IMR-90 (cell line): ENCODE measurements around the gene TP63. TPM values are rescaled to one million over a fixed set of nuclear protein-coding genes. Genes with fewer than 3 reads are reported as not detected.

Experiments used
- ATAC-seq: fragments of 200-7000 bp; cut with Tn5 transposase; 2 replicates; pipeline ENCODE4 v1.9.1; 2020; ENCODE audit warnings: low read depth, mild to moderate bottlenecking, moderate library complexity
- BruUV-seq: library from RNA; stranded (reverse); fragments of 400-500 nt; replicated peaks from 2 replicates; lab custom pipeline; 2021; lab: Mats Ljungman, UMichigan
- CTCF ChIA-PET: fragments of 300-600 bp; formaldehyde crosslinking; extraction: SDS; loops from one replicate; lab custom pipeline; 2021; ENCODE audit warnings: antibody characterized with exemption; lab: Yijun Ruan, JAX
- POLR2A ChIA-PET: fragments of 300-600 bp; sonication (Branson Sonifier 250); formaldehyde crosslinking; loops from one replicate; lab custom pipeline; 2022; ENCODE audit warnings: antibody characterized with exemption; ENCODE audit not compliant: unreplicated experiment; lab: Charles Lee
- DNase-seq: peaks from one replicate; pipeline ENCODE4 v3.0.0; 2013
- H2AFZ ChIP-seq: replicated peaks from 2 replicates; pipeline ENCODE3; 2013; ENCODE audit warnings: low read length, mild to moderate bottlenecking; ENCODE audit not compliant: poor library complexity
- H2AK5ac ChIP-seq: 2 replicates; pipeline ENCODE4 v1.6.1; 2013; ENCODE audit warnings: low read depth, low read length, inconsistent platforms
- H2AK9ac ChIP-seq: replicated peaks from 2 replicates; pipeline ENCODE3; 2013; ENCODE audit warnings: mild to moderate bottlenecking, low read depth, low read length, moderate library complexity; ENCODE audit not compliant: poor library complexity
- H2BK120ac ChIP-seq: 2 replicates; pipeline ENCODE4 v1.6.1; 2013; ENCODE audit warnings: low read depth, low read length, inconsistent platforms
- H2BK15ac ChIP-seq: 3 replicates; pipeline ENCODE4 v1.6.1; 2013; ENCODE audit warnings: low read depth, low read length, inconsistent platforms
- H2BK20ac ChIP-seq: 2 replicates; pipeline ENCODE4 v1.6.1; 2013; ENCODE audit warnings: low read depth, mild to moderate bottlenecking, inconsistent platforms, low read length, moderate library complexity
- H2BK5ac ChIP-seq: 2 replicates; pipeline ENCODE4 v1.6.1; 2013; ENCODE audit warnings: mild to moderate bottlenecking, low read depth, low read length, inconsistent platforms; ENCODE audit not compliant: poor library complexity, severe bottlenecking
- H3K14ac ChIP-seq: replicated peaks from 2 replicates; pipeline ENCODE4 v1.6.1; 2013; ENCODE audit warnings: low read depth, low read length, inconsistent platforms
- H3K18ac ChIP-seq: 2 replicates; pipeline ENCODE4 v1.6.1; 2013; ENCODE audit warnings: low read depth, low read length, control low read depth
- H3K23ac ChIP-seq: 2 replicates; pipeline ENCODE4 v1.6.1; 2013; ENCODE audit warnings: low read depth, low read length, inconsistent platforms
- H3K27ac ChIP-seq: 2 replicates; pipeline ENCODE4 v1.5.1; 2013; ENCODE audit warnings: mild to moderate bottlenecking, control low read depth, low read length; ENCODE audit not compliant: insufficient read depth
- H3K27me3 ChIP-seq: 2 replicates; pipeline ENCODE4 v1.6.1; 2013; ENCODE audit warnings: low read length; ENCODE audit not compliant: control insufficient read depth, insufficient read depth
- H3K36me3 ChIP-seq: 2 replicates; pipeline ENCODE4 v1.6.1; 2013; ENCODE audit warnings: low read length, mixed read lengths; ENCODE audit not compliant: control insufficient read depth, insufficient read depth
- H3K4ac ChIP-seq: 2 replicates; pipeline ENCODE4 v1.6.1; 2013; ENCODE audit warnings: low read depth, low read length, inconsistent platforms
- H3K4me1 ChIP-seq: 2 replicates; pipeline ENCODE4 v1.6.1; 2013; ENCODE audit warnings: low read length, mixed read lengths; ENCODE audit not compliant: control insufficient read depth, insufficient read depth
- H3K4me2 ChIP-seq: 2 replicates; pipeline ENCODE4 v1.6.1; 2013; ENCODE audit warnings: low read depth, mild to moderate bottlenecking, control low read depth, low read length, moderate library complexity
- H3K4me3 ChIP-seq: 2 replicates; pipeline ENCODE4 v1.5.1; 2013; ENCODE audit warnings: low read depth, mild to moderate bottlenecking, control low read depth, low read length, moderate library complexity; ENCODE audit not compliant: insufficient read depth
- H3K56ac ChIP-seq: 2 replicates; pipeline ENCODE4 v1.6.1; 2013; ENCODE audit warnings: low read length, inconsistent platforms; ENCODE audit not compliant: insufficient read depth; ENCODE audit errors: extremely low read depth
- H3K79me1 ChIP-seq, 2 experiments: 2 replicates each; pipeline ENCODE4 v1.6.1; 2013; ENCODE audit warnings: low read length in 2 of 2, inconsistent platforms in 1 of 2, low read depth in 1 of 2
- H3K9ac ChIP-seq: 2 replicates; pipeline ENCODE4 v1.6.1; 2013; ENCODE audit warnings: low read depth, low read length, control low read depth
- H3K9me1 ChIP-seq: 2 replicates; pipeline ENCODE4 v1.6.1; 2013; ENCODE audit warnings: low read length, inconsistent platforms; ENCODE audit not compliant: insufficient read depth
- H3K9me3 ChIP-seq: 2 replicates; pipeline ENCODE4 v1.6.1; 2013; ENCODE audit warnings: low read length; ENCODE audit not compliant: control insufficient read depth, insufficient read depth
- H4K20me1 ChIP-seq: 2 replicates; pipeline ENCODE4 v1.6.1; 2013; ENCODE audit warnings: low read length, inconsistent platforms; ENCODE audit not compliant: insufficient read depth
- H4K5ac ChIP-seq: 2 replicates; pipeline ENCODE4 v1.6.1; 2013; ENCODE audit warnings: mild to moderate bottlenecking, low read depth, low read length, control low read depth
- H4K8ac ChIP-seq, 2 experiments: 2 replicates each; pipeline ENCODE4 v1.6.1; 2013; ENCODE audit warnings: low read depth in 2 of 2, low read length in 2 of 2, control low read depth in 1 of 2, inconsistent platforms in 1 of 2
- H4K91ac ChIP-seq: 2 replicates; pipeline ENCODE4 v1.6.1; 2013; ENCODE audit warnings: low read depth, low read length, inconsistent platforms; ENCODE audit not compliant: insufficient read depth
- CEBPB ChIP-seq: IDR thresholded peaks from 2 replicates; pipeline ENCODE4 v1.6.1; 2012; ENCODE audit warnings: low read depth, low read length, improper control_type of control experiment
- RCOR1 ChIP-seq: IDR thresholded peaks from 2 replicates; pipeline ENCODE4 v1.6.1; 2012; ENCODE audit warnings: mild to moderate bottlenecking, low read length, improper control_type of control experiment; ENCODE audit not compliant: insufficient replicate concordance
- WGBS, 2 experiments: methylation state at CpG; one replicate each; pipeline versions ENCODE4 v1.1.5 to v1.1.7; 2013; ENCODE audit warnings: missing lambda C conversion rate in 2 of 2; ENCODE audit not compliant: insufficient read length in 1 of 2; ENCODE audit errors: extremely low coverage in 2 of 2; 5-methylcytosine and 5-hydroxymethylcytosine counted together
- dilution Hi-C: fragments of 300-500 bp; cut with HindIII; formaldehyde crosslinking; loops from one replicate; pipeline ENCODE4 v1.14.3; 2018; ENCODE audit warnings: low sequenced_read_pairs; ENCODE audit not compliant: unreplicated experiment
- in situ Hi-C: fragments of 300-500 bp; cut with MboI; formaldehyde crosslinking; loops from 3 replicates; pipeline ENCODE4 v1.14.3; 2019; ENCODE audit warnings: low sequenced_read_pairs, inconsistent platforms, mixed read lengths
- intact Hi-C: fragments of 100-400 bp; cut with micrococcal nuclease; formaldehyde crosslinking; loops from 2 replicates; pipeline ENCODE4 v1.10.0; 2022
- polyA plus RNA-seq, 3 experiments: library from polyadenylated mRNA; depleted of rRNA; stranded (reverse); fragments of >200 nt; gene quantifications; 2 replicates each; pipeline ENCODE4 v1.2.3, GENCODE V29; 2012; ENCODE audit warnings: low replicate concordance in 1 of 3
- total RNA-seq: library from RNA; depleted of rRNA; stranded (reverse); fragments of >200 nt; gene quantifications from 2 replicates; pipeline ENCODE4 v1.2.3, GENCODE V29; 2012

The TP63 gene
- total and polyA plus RNA-seq, 2 of the 4 experiments (the other 2 are of a cell fraction) = not detected

- no peak overlapping the region for H4K91ac ChIP-seq
- no peaks in the 10 kb centered on the region for H3K27me3 ChIP-seq
- H3K14ac ChIP-seq = no peak overlapping the region
- intact Hi-C loops (no loop called here), in situ Hi-C loops (no loop called here), dilution Hi-C loops (no loop called here)
- DNase-seq (peak; percentile 6), ATAC-seq (no peak)
- H4K5ac ChIP-seq = no peak overlapping the region
- no peak overlapping the region for H4K8ac ChIP-seq
- H3K23ac ChIP-seq = no peak overlapping the region
- no peak overlapping the region for H3K4me3 ChIP-seq
- POLR2A ChIA-PET = no interaction called here
- no TSS peak for BruUV-seq
- no peaks in the 10 kb centered on the region for H4K20me1 ChIP-seq
- H2AK9ac ChIP-seq = no peak overlapping the region
- no peak overlapping the region for H2BK5ac ChIP-seq
- H2BK120ac ChIP-seq = no peak overlapping the region
- no peak overlapping the region; the same call in 2 of the 3 replicates for H2BK15ac ChIP-seq
- no peak overlapping the region for H3K4me2 ChIP-seq
- H3K4me1 ChIP-seq = no peaks in the 10 kb centered on the region
- H2AK5ac ChIP-seq = no peak overlapping the region
- no peaks in the 10 kb centered on the region for H3K36me3 ChIP-seq
- H3K9me3 ChIP-seq = no peaks in the 10 kb centered on the region
- H2BK20ac ChIP-seq = no peak overlapping the region
- H2AFZ ChIP-seq = peak overlapping the region; percentile 52
- CTCF ChIA-PET = interaction anchor here (1.1 kb wide), 1 partner anchor 23 kb away, joined by 3 read pairs; no protein-coding TSS in a partner anchor
- no peak overlapping the region for H3K18ac ChIP-seq
- H3K4ac ChIP-seq = no peak overlapping the region
- H3K27ac ChIP-seq = no peak overlapping the region
- H3K9me1 ChIP-seq = no peaks in the 10 kb centered on the region
- WGBS, 2 experiments = 80% methylated on average over 1 of the region's 2 CpGs; no CpG with 5 or more reads in 1 of the 2 experiments
- no peaks in the 10 kb centered on the region for H3K79me1 ChIP-seq
- TF ChIP-seq CEBPB (no peak), RCOR1 (no peak)
- H3K56ac ChIP-seq = no peak overlapping the region
- H3K9ac ChIP-seq = no peak overlapping the region
Observed at GRCh38 chr3:189902230-189903186, 271.3 kb downstream of the TP63 start.
